Measurements from ENCODE around the gene NPAS3. TPM values are rescaled to one million over a fixed set of nuclear protein-coding genes. Genes with fewer than 3 reads are reported as not detected.

NPAS3 gene
- total RNA-seq, 1 experiment from 2014 or later, result 0.35 TPM

DNA sequence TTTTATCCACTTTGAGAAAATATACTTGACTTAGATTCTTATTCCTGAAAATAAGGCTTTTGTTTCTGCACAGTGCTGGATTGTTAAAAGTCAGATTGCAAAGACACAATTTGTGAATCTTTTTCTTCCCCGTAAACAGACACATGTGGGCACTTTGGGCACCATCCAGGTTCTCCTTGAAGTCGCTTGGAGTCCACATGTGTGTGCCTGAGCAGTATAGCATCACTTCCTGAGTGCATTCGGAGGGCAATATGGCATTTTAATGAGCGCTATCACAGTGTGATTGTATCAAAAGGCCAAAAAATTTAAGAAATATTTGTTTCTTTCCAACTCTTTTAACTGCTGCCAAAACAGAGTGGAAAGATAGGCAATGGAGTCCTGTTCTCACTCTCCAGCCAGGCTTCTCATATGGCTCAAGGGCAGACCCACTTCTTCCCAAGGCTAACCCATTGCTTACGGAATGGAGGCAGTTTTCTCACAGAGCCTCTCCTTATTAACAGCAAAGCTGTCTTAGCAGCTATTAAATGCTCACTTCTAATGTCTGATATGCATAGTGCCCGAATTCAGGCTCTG lies 615.1 kb downstream of the NPAS3 start:
- no TSS peak for BruUV-seq (replicated peaks)
- POLR2A ChIA-PET, result no interaction called here
- no peak for DNase-seq (ENCODE audit: unreplicated experiment)
- H3K4me1 Mint-ChIP-seq (ENCODE audit: insufficient read depth, unreplicated experiment), result peaks cover 16% of the 10 kb centered on the region
- H3K9me3 Mint-ChIP-seq (ENCODE audit: unreplicated experiment), result no peaks in the 10 kb centered on the region
- no peaks in the 10 kb centered on the region for H3K27me3 Mint-ChIP-seq (ENCODE audit: insufficient read depth, unreplicated experiment)
- TF ChIP-seq, protein P1, sequence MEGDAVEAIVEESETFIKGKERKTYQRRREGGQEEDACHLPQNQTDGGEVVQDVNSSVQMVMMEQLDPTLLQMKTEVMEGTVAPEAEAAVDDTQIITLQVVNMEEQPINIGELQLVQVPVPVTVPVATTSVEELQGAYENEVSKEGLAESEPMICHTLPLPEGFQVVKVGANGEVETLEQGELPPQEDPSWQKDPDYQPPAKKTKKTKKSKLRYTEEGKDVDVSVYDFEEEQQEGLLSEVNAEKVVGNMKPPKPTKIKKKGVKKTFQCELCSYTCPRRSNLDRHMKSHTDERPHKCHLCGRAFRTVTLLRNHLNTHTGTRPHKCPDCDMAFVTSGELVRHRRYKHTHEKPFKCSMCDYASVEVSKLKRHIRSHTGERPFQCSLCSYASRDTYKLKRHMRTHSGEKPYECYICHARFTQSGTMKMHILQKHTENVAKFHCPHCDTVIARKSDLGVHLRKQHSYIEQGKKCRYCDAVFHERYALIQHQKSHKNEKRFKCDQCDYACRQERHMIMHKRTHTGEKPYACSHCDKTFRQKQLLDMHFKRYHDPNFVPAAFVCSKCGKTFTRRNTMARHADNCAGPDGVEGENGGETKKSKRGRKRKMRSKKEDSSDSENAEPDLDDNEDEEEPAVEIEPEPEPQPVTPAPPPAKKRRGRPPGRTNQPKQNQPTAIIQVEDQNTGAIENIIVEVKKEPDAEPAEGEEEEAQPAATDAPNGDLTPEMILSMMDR (IDR thresholded peaks at IDR 0.05; ENCODE audit: unreplicated experiment), result no peak
- no peak overlapping the region for H3K27ac Mint-ChIP-seq (ENCODE audit: low read depth, unreplicated experiment)
- CTCF ChIA-PET, result interaction anchor here (0.7 kb wide), 1 partner anchor 16 kb away, joined by 3 read pairs; no protein-coding TSS in a partner anchor
- no peaks in the 10 kb centered on the region for H3K36me3 Mint-ChIP-seq (ENCODE audit: insufficient read depth, unreplicated experiment)
- intact Hi-C loops (cut with micrococcal nuclease), result no loop called here
- no peak overlapping the region for H3K4me3 Mint-ChIP-seq (ENCODE audit: unreplicated experiment)

DNA sequence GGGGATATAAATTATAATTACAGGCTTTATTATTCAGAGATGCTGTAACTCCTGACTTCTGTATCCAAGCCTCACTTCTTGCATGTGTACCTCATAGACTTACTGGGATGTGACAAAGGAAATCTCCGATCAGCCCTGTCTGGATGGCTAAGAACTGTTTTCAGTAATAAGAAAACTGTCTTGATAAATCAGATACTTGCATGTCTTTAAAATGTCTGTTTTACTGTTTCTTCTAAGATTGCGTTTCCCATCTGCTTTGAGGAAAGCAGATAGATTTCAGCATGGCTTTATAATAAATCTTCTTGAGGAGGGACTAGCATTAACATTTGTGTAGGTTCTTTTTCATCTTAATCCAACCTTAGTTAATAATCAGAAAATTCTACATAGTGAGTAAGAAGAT lies 616.3 kb downstream of the NPAS3 start:
- H3K9me3 Mint-ChIP-seq (ENCODE audit: unreplicated experiment), result no peaks in the 10 kb centered on the region
- TF ChIP-seq, protein P1 (IDR thresholded peaks at IDR 0.05; ENCODE audit: unreplicated experiment), result no peak
- intact Hi-C loops (cut with micrococcal nuclease), result loop anchor here (5.0 kb wide), 1 partner anchor 92 kb away; no protein-coding TSS in a partner anchor
- ChIA-PET CTCF (no interaction called here), POLR2A (interaction anchor here (0.9 kb wide), 1 partner anchor 64 kb away, joined by 3 read pairs; no protein-coding TSS in a partner anchor)
- no peaks in the 10 kb centered on the region for H3K27me3 Mint-ChIP-seq (ENCODE audit: insufficient read depth, unreplicated experiment)
- H3K4me1 Mint-ChIP-seq (ENCODE audit: insufficient read depth, unreplicated experiment), result peaks cover 16% of the 10 kb centered on the region
- no peak for DNase-seq (ENCODE audit: unreplicated experiment)
- H3K36me3 Mint-ChIP-seq (ENCODE audit: insufficient read depth, unreplicated experiment), result no peaks in the 10 kb centered on the region
- no TSS peak for BruUV-seq (replicated peaks)
- no peak overlapping the region for H3K4me3 Mint-ChIP-seq (ENCODE audit: unreplicated experiment)
- no peak overlapping the region for H3K27ac Mint-ChIP-seq (ENCODE audit: low read depth, unreplicated experiment)

DNA sequence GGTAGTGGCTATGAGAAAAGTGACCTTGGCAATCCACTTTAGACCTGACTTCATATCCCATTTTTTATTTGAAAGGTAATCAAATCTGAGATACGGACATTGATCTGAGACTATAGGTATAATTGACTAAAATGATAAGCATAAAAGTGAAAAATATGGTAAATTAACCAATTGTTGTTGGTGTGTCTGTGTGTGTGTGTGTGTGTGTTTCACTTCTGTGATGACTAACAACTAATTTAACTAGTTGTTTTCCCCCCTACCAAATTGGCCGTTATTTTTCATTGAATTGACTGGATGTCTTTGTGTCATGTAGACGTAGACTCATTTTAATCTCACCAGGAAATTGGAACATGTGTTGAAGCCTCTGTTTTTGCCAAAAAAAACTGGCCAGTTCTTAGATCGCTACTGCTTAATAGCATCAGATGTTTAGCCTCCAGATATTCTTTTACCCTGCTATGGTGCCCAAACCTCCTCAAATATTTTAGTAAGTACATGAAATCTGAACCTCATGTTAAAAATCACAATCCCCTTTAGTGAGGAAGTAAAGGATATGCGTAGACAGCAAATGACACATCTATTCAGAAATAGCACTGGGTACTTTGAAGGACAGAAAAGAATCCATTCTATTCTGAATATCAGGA lies 617.2 kb downstream of the NPAS3 start:
- peaks cover 16% of the 10 kb centered on the region for H3K4me1 Mint-ChIP-seq (ENCODE audit: insufficient read depth, unreplicated experiment)
- ChIA-PET CTCF (interaction anchor here (0.6 kb wide), 1 partner anchor 135 kb away, joined by 4 read pairs; no protein-coding TSS in a partner anchor), POLR2A (interaction anchor here (0.9 kb wide), 1 partner anchor 63 kb away, joined by 3 read pairs; no protein-coding TSS in a partner anchor)
- H3K27ac Mint-ChIP-seq (ENCODE audit: low read depth, unreplicated experiment), result peak overlapping the region; percentile 72
- TF ChIP-seq, protein P1 (IDR thresholded peaks at IDR 0.05; ENCODE audit: unreplicated experiment), result no peak
- no peaks in the 10 kb centered on the region for H3K9me3 Mint-ChIP-seq (ENCODE audit: unreplicated experiment)
- DNase-seq (ENCODE audit: unreplicated experiment), result peak; percentile 29
- BruUV-seq (replicated peaks), result no TSS peak
- no peaks in the 10 kb centered on the region for H3K36me3 Mint-ChIP-seq (ENCODE audit: insufficient read depth, unreplicated experiment)
- intact Hi-C loops (cut with micrococcal nuclease), result loop anchor here (1.0 to 5.0 kb wide), 2 partner anchors 33 to 91 kb away; no protein-coding TSS in a partner anchor
- H3K27me3 Mint-ChIP-seq (ENCODE audit: insufficient read depth, unreplicated experiment), result no peaks in the 10 kb centered on the region
- no peak overlapping the region for H3K4me3 Mint-ChIP-seq (ENCODE audit: unreplicated experiment)

DNA sequence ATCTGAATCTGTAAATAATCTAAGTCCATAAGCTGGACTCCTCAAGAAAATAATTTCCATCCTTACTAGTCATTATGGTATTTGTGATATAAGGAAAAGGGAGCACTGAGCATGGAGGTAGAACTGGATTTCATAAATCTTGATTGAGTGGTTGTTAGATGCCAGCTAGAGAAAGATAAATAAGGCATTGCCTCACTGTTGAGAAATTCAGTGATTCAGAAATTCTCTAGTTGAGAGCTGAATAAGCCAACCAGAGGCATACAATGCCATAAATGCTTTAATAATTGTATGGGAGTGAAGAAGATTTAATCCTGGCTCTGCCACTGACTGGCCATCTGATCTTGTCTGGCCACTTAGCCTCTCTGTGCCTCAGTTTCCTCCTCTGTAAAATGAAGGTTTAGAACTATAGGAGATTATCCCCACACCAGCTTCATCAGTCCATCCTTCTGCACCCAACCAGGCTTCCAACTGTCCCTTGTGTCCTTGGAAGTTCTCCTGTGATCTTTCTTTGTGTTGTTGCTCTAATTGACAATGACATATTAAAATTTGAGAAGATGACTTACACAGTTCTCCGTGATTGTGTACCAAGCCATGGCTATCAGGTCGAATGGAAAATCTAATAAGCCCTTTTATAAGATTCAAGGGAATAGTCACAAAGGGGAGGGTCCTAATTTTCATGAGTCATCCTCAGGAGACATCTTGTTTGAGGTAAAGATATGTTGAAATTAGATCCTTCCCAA lies 617.9 kb downstream of the NPAS3 start:
- POLR2A ChIA-PET, result no interaction called here
- TF ChIP-seq, protein P1 (IDR thresholded peaks at IDR 0.05; ENCODE audit: unreplicated experiment), result no peak
- intact Hi-C loops (cut with micrococcal nuclease), result loop anchor here (1.0 to 5.0 kb wide), 2 partner anchors 33 to 91 kb away; no protein-coding TSS in a partner anchor
- CTCF ChIA-PET, result interaction anchor here (0.6 kb wide), 1 partner anchor 136 kb away, joined by 4 read pairs; no protein-coding TSS in a partner anchor
- Mint-ChIP-seq H3K4me3 (ENCODE audit: unreplicated experiment) (no peak overlapping the region), H3K36me3 (ENCODE audit: insufficient read depth, unreplicated experiment) (no peaks in the 10 kb centered on the region), H3K9me3 (ENCODE audit: unreplicated experiment) (no peaks in the 10 kb centered on the region), H3K4me1 (ENCODE audit: insufficient read depth, unreplicated experiment) (peaks cover 16% of the 10 kb centered on the region), H3K27me3 (ENCODE audit: insufficient read depth, unreplicated experiment) (no peaks in the 10 kb centered on the region), H3K27ac (ENCODE audit: low read depth, unreplicated experiment) (peak overlapping the region; percentile 72)
- DNase-seq (ENCODE audit: unreplicated experiment), result peak; percentile 83
- BruUV-seq (replicated peaks), result TSS peak; percentile 16
